H1 (cell line): Measurements from ENCODE around the gene ARL5A. TPM values are rescaled to one million over a fixed set of nuclear protein-coding genes. Genes with fewer than 3 reads are reported as not detected.

ENCODE experiments used
- BCL11A ChIP-seq, 2 experiments: IDR thresholded peaks; one replicate each; pipeline ENCODE4 v1.6.1; 2011; ENCODE audit warnings: low read depth in 2 of 2, low read length in 2 of 2, mild to moderate bottlenecking in 2 of 2
- CBX5 ChIP-seq: fragments of 300-800, 300-1000 bp; sonication (generic); IDR thresholded peaks from 2 replicates; pipeline ENCODE4 v1.7.1; 2016; ENCODE audit warnings: antibody characterized with exemption, low read length, low read depth
- EGR1 ChIP-seq: IDR thresholded peaks from 2 replicates; pipeline ENCODE4 v1.6.1; 2011; ENCODE audit warnings: low read depth, low read length, borderline replicate concordance
- RXRA ChIP-seq: IDR thresholded peaks from 2 replicates; pipeline ENCODE4 v1.6.1; 2011; ENCODE audit warnings: low read depth, mild to moderate bottlenecking, low read length, moderate library complexity; ENCODE audit not compliant: insufficient read depth
- SIN3A ChIP-seq, 2 experiments: IDR thresholded peaks in 1 of 2; conservative IDR thresholded peaks in 1 of 2; 2 replicates each; pipeline ENCODE4 v1.6.1; 2011 to 2012; ENCODE audit warnings: low read length in 2 of 2, improper control_type of control experiment in 1 of 2, low read depth in 1 of 2, mild to moderate bottlenecking in 1 of 2
- polyA plus RNA-seq, 7 experiments: library from polyadenylated mRNA; depleted of rRNA in 3 of 7; stranded (reverse) in 5 of 7; unstranded in 2 of 7; fragments of >200 nt in 5 of 7; fragments of 200-250 nt in 2 of 7; gene quantifications; 1 replicate in 5 of 7; 2 replicates in 1 of 7; 4 replicates in 1 of 7; pipeline versions ENCODE4 v1.2.1 to v1.2.3, GENCODE V29; 2011 to 2013; ENCODE audit warnings: missing spikeins in 2 of 7, mixed read lengths in 2 of 7
- total RNA-seq: library from RNA; stranded (reverse); fragmentation: NEBNext Ultra II Directional; extraction: Animal tissue kit (Norgen Biotek cat#: 25700); gene quantifications from 2 replicates; pipeline ENCODE4 v1.2.1, GENCODE V29; 2021
- TF ChIP-seq, protein P1 (sequence below): IDR thresholded peaks from 2 replicates; pipeline ENCODE4 v1.6.1; 2012; ENCODE audit warnings: inconsistent platforms
- TF ChIP-seq, protein P2 (sequence below): IDR thresholded peaks from 2 replicates; pipeline ENCODE4 v1.6.1; 2012; ENCODE audit warnings: inconsistent platforms

ARL5A gene
- total and polyA plus RNA-seq, 2 of the 8 experiments (the other 6 are each of a cell fraction or from before 2014, with no cell fraction given), result 12.6 to 86.3 TPM

DNA sequence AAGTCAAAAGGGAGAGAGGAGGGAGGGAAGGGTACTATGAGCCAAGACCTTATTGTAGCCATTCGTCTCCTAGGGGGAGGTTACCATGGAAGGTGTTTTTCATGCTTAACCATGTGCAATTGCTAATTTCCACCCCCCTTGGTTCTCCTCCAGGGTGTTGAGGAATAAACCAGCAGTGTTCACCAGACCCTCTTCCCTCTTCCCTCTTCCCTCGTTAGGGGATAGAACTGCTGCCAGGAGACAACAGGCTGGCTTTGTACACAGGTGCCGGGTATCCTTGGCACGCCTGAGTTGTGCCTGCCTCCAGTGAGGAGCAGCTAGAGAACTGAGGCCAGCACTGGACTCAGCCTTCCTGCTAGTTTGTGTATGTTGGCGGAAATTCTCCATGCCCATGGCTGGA lies 41.1 kb upstream of the ARL5A start (continued):
- no peak for TF ChIP-seq SIN3A (conservative IDR thresholded peaks at IDR 0.05 in 1 of 2, IDR thresholded peaks at IDR 0.05 in 1 of 2; ENCODE audit: low read depth in 1 of 2, low read length in 2 of 2)
- TF ChIP-seq, protein P1, sequence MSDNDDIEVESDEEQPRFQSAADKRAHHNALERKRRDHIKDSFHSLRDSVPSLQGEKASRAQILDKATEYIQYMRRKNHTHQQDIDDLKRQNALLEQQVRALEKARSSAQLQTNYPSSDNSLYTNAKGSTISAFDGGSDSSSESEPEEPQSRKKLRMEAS, result no peak
- no peak for TF ChIP-seq CBX5
- TF ChIP-seq, protein P2, sequence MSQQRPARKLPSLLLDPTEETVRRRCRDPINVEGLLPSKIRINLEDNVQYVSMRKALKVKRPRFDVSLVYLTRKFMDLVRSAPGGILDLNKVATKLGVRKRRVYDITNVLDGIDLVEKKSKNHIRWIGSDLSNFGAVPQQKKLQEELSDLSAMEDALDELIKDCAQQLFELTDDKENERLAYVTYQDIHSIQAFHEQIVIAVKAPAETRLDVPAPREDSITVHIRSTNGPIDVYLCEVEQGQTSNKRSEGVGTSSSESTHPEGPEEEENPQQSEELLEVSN, result no peak
- no peak for TF ChIP-seq RXRA
- no peak for TF ChIP-seq BCL11A (IDR thresholded peaks at IDR 0.05; ENCODE audit: low read depth in 2 of 2, low read length in 2 of 2)
- no peak for TF ChIP-seq EGR1
